ENCODE data around the gene OR6S1. TPM values are rescaled to one million over a fixed set of nuclear protein-coding genes. Genes with fewer than 3 reads are reported as not detected.
"Not testable (repeated sequence)": the region's sequence is repeated elsewhere in the genome, so short reads cannot be mapped to it uniquely, and the experiment has no call there.

Gene OR6S1
- total and polyA plus RNA-seq, 8 donors = not detected

DNA sequence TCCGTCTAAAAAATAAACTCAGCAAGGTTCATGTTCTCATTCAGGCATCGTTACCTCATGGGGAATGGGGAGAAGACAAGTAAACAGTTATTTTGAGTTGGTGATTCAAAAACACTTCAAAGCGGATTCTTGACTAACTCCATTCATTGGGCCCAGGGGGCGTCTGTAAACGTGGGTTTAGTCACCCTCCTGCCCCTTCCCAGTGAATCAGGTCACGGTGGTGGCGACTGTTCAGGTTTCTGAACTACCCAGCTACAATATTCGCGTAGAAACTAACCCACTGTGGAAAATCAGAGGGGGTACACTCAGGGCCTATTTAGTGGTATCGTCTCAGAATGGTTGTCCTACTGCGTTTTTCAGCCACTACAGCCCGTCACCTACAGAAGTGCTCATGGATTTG lies 15.2 kb downstream of the OR6S1 start:
- Histone ChIP-seq H3K4me3 (no peak overlapping the region), H3K27ac (no peak overlapping the region), H3K9me3 (no peaks in the 10 kb centered on the region), H3K4me1 (peaks cover 12 to 42% of the 10 kb centered on the region in 2 donors), H3K27me3 (peaks cover 18 to 91% of the 10 kb centered on the region in 2 donors), H3K36me3 (no peaks in the 10 kb centered on the region)
- TF ChIP-seq, protein P1, sequence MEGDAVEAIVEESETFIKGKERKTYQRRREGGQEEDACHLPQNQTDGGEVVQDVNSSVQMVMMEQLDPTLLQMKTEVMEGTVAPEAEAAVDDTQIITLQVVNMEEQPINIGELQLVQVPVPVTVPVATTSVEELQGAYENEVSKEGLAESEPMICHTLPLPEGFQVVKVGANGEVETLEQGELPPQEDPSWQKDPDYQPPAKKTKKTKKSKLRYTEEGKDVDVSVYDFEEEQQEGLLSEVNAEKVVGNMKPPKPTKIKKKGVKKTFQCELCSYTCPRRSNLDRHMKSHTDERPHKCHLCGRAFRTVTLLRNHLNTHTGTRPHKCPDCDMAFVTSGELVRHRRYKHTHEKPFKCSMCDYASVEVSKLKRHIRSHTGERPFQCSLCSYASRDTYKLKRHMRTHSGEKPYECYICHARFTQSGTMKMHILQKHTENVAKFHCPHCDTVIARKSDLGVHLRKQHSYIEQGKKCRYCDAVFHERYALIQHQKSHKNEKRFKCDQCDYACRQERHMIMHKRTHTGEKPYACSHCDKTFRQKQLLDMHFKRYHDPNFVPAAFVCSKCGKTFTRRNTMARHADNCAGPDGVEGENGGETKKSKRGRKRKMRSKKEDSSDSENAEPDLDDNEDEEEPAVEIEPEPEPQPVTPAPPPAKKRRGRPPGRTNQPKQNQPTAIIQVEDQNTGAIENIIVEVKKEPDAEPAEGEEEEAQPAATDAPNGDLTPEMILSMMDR (IDR thresholded peaks at IDR 0.05) = no peak
- no peak for DNase-seq
- intact Hi-C loops (cut with DNase I) = no loop called here
- no peak for ATAC-seq

- intact Hi-C loops (cut with DNase I) = no loop called here
- TF ChIP-seq, protein P1 (IDR thresholded peaks at IDR 0.05) = no peak
- Histone ChIP-seq H3K36me3 (no peaks in the 10 kb centered on the region), H3K27me3 (peaks cover 15 to 74% of the 10 kb centered on the region in 2 donors), H3K9me3 (no peaks in the 10 kb centered on the region), H3K4me3 (peak overlapping the region in 1 of 2 donors; percentile 25), H3K27ac (peak overlapping the region in 1 of 2 donors; percentile 28), H3K4me1 (peaks cover 9 to 41% of the 10 kb centered on the region in 2 donors)
- DNase-seq = peak in 2 of 4 donors; percentile 87
- ATAC-seq = peak; percentile 79
Observed at GRCh38 chr14:20624495-20625070, 16.9 kb downstream of the OR6S1 start.

- Histone ChIP-seq H3K4me1 (peaks cover 9 to 41% of the 10 kb centered on the region in 2 donors), H3K36me3 (no peaks in the 10 kb centered on the region), H3K27me3 (peaks cover 15 to 66% of the 10 kb centered on the region in 2 donors), H3K4me3 (no peak overlapping the region), H3K9me3 (no peaks in the 10 kb centered on the region), H3K27ac (no peak overlapping the region)
- intact Hi-C loops (cut with DNase I) = no loop called here
- ATAC-seq (no peak), DNase-seq (no peak)
- TF ChIP-seq, protein P1 (IDR thresholded peaks at IDR 0.05) = no peak
Observed at GRCh38 chr14:20623798-20624197, 17.7 kb downstream of the OR6S1 start.

DNA sequence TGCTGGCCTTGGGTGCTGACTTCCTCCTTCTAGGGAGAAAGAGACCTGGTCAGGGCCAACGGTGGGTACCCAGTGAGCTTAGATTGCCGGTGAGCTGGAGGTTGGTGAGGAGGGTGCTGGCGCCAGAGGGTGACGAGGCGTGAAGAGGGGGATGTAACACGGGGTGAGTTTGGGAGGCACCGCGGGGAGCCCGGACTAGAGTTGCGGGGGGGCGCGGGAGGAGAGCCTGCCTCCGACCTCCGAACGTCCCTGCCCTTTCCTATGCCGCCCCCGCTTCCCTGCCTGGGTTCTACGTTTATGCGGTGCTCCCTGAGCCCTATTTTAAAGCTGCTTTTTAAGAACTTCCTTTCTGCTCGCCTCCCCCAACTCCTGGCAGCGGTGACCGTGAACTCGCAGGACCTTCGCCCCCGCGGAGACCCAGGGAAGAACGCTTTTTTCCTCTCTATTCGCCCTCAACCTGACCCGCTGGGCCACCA lies 18.6 kb downstream of the OR6S1 start:
- TF ChIP-seq, protein P1 (IDR thresholded peaks at IDR 0.05) = no peak
- H3K4me1 ChIP-seq = peaks cover 9 to 50% of the 10 kb centered on the region in 2 donors
- ATAC-seq = no peak
- peaks cover 8 to 57% of the 10 kb centered on the region in 2 donors for H3K27me3 ChIP-seq
- no peaks in the 10 kb centered on the region for H3K36me3 ChIP-seq
- no peaks in the 10 kb centered on the region for H3K9me3 ChIP-seq
- intact Hi-C loops (cut with DNase I) = no loop called here
- DNase-seq = peak in 1 of 4 donors; percentile 77
- no peak overlapping the region for H3K4me3 ChIP-seq
- H3K27ac ChIP-seq = no peak overlapping the region

GRCh38 chr14:20620798-20621478 lies 20.6 kb downstream of the OR6S1 start:
- TF ChIP-seq, protein P1 (IDR thresholded peaks at IDR 0.05) = no peak
- Histone ChIP-seq H3K4me3 (no peak overlapping the region), H3K9me3 (no peaks in the 10 kb centered on the region), H3K4me1 (peaks cover 9 to 46% of the 10 kb centered on the region in 2 donors), H3K27ac (no peak overlapping the region), H3K27me3 (peaks cover 0 to 38% of the 10 kb centered on the region in 2 donors), H3K36me3 (no peaks in the 10 kb centered on the region)
- ATAC-seq (peak; percentile 62), DNase-seq (no peak)
- intact Hi-C loops (cut with DNase I) = no loop called here

DNA sequence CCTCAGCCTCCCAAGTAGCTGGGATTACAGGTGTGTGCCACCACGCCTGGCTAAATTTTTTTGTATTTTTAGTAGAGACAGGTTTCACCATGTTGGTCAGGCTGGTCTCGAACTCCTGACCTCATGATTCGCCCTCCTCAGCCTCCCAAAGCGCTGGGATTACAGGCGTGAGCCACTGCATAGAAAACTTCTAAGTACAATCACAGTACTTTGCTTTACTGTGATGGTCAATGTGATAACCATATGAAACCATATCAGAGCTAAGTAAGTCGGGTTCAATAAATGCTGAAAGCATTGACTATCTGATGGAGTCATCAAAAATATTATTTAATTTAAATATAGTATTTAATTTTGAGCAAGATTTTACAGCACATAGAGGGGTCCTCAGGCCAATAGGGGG lies 21.8 kb downstream of the OR6S1 start:
- peaks cover 0 to 25% of the 10 kb centered on the region in 2 donors for H3K27me3 ChIP-seq
- H3K36me3 ChIP-seq; ATAC-seq; H3K9me3 ChIP-seq; H3K4me3 ChIP-seq; DNase-seq; intact Hi-C loops (cut with DNase I); H3K27ac ChIP-seq: not testable (repeated sequence)
- peaks cover 5 to 38% of the 10 kb centered on the region in 2 donors for H3K4me1 ChIP-seq

Measured in left lung (tissue), 10 donors.